Mucosa of descending colon (tissue), 3 donors: ENCODE measurements around the gene ASCL2. TPM values are rescaled to one million over a fixed set of nuclear protein-coding genes. Genes with fewer than 3 reads are reported as not detected.
"Not testable (repeated sequence)": the region's sequence is repeated elsewhere in the genome, so short reads cannot be mapped to it uniquely, and the experiment has no call there.

Experiments
- ATAC-seq: fragments of 200-7000 bp; cut with Tn5 transposase; one replicate; pipeline ENCODE4 v1.9.1; 2020; ENCODE audit warnings: mild to moderate bottlenecking, moderate library complexity
- DNase-seq, 3 donors: peaks; one replicate each; pipeline ENCODE4 v3.0.0-alpha.2; 2020
- H3K36me3 ChIP-seq: fragments of 200-600 bp; one replicate; pipeline ENCODE4 v1.8.0; 2021; ENCODE audit warnings: low read depth, mild to moderate bottlenecking
- H3K4me1 ChIP-seq: fragments of 200-600 bp; one replicate; pipeline ENCODE4 v1.8.0; 2021; ENCODE audit warnings: low read depth, mild to moderate bottlenecking
- H3K4me3 ChIP-seq: fragments of 200-600 bp; one replicate; pipeline ENCODE4 v1.8.0; 2021; ENCODE audit warnings: mild to moderate bottlenecking
- H3K9me3 ChIP-seq: fragments of 200-600 bp; one replicate; pipeline ENCODE4 v1.8.0; 2021; ENCODE audit warnings: mild to moderate bottlenecking
- intact Hi-C, 2 donors: fragments of 100-400 bp; cut with DNase I in 1 of 2; cut with micrococcal nuclease in 1 of 2; formaldehyde crosslinking; loops; one replicate each; pipeline versions ENCODE4 v1.11.0 to v1.11.1; 2022; cut with DNase I, micrococcal nuclease
- total RNA-seq, 3 donors: library from RNA; stranded (reverse); fragmentation: NEBNext Ultra II Directional in 2 of 3; extraction: Animal tissue kit (Norgen Biotek cat#: 25700) in 2 of 3; gene quantifications; one replicate each; pipeline versions ENCODE4 v1.2.1 to v1.2.4, GENCODE V29; 2021 to 2023
- TF ChIP-seq, protein P1 (sequence below): fragments of 200-600 bp; IDR thresholded peaks from one replicate; pipeline ENCODE4 v1.8.0; 2022; ENCODE audit warnings: antibody characterized with exemption, mild to moderate bottlenecking
- donor health status: DM: no; HTN: no; CAD: no; lungs with moderate emphysema.
- donor health status: DM: no; HTN: no; CAD: no.
- donor health status: DM: no; HTN: yes; CAD: no.

Gene ASCL2
- total RNA-seq, 3 donors from 2014 or later, result 2.6 to 8.4 (median 8.1) TPM

DNA sequence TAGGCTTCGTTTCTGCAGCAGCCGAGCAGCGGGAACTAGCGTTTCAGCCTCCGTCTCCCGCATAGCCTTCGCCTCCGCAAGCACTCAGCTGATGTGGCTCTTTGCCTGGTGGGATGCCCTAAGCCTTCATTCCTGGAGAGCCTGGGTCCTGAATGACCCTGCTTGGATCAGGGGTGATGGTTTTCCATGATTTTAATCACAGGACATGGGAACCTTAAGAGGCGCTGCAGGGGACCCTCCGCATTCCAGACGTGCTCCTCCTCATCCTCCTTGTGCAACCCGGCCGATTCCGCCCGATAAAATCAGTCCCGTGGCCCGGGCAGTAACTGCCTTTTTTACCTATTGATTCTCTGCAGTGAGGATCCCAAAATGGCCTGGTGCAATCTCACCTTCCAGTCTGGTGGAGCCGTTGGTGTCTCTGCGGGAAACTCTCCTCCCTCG lies 23.2 kb upstream of the ASCL2 start:
- no peak overlapping the region for H3K4me3 ChIP-seq
- ATAC-seq (no peak), DNase-seq (peak in 2 of 3 donors; percentile 0 to 21)
- intact Hi-C loops, result loop anchor here (10.0 kb wide), 2 partner anchors 89 to 99 kb away; no protein-coding TSS in a partner anchor
- no peaks in the 10 kb centered on the region for H3K4me1 ChIP-seq
- H3K36me3 ChIP-seq, result no peaks in the 10 kb centered on the region
- no peaks in the 10 kb centered on the region for H3K9me3 ChIP-seq
- TF ChIP-seq, protein P1, sequence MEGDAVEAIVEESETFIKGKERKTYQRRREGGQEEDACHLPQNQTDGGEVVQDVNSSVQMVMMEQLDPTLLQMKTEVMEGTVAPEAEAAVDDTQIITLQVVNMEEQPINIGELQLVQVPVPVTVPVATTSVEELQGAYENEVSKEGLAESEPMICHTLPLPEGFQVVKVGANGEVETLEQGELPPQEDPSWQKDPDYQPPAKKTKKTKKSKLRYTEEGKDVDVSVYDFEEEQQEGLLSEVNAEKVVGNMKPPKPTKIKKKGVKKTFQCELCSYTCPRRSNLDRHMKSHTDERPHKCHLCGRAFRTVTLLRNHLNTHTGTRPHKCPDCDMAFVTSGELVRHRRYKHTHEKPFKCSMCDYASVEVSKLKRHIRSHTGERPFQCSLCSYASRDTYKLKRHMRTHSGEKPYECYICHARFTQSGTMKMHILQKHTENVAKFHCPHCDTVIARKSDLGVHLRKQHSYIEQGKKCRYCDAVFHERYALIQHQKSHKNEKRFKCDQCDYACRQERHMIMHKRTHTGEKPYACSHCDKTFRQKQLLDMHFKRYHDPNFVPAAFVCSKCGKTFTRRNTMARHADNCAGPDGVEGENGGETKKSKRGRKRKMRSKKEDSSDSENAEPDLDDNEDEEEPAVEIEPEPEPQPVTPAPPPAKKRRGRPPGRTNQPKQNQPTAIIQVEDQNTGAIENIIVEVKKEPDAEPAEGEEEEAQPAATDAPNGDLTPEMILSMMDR, result no peak

DNA sequence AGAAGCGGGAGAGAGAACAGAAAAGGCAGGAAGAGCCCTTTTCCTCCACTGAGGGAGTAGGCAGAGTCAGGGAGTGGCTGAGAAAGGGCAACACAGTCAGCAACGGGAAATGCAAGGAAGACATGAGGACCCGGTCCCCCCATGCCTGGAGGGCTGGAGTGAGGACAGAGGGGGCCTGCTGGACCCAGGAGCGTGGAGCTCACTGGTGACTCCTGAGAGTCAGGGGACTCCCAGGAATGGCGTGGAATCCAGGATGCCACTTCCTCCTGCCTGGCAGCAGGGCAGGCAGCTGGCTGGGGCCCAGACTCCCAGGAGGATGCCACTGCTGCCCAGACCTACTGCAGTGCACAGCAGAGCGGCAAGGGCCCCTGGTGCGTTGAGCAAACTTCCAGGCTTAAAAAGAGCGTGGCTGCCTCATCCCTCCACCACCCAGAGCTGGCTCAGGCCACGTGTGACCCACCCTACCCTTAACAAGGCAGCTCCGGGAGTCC lies 20.0 kb upstream of the ASCL2 start:
- no peaks in the 10 kb centered on the region for H3K4me1 ChIP-seq
- ATAC-seq (no peak), DNase-seq (peak in 2 of 3 donors; percentile 0 to 31)
- no peak overlapping the region for H3K4me3 ChIP-seq
- no peaks in the 10 kb centered on the region for H3K9me3 ChIP-seq
- TF ChIP-seq, protein P1, result no peak
- no peaks in the 10 kb centered on the region for H3K36me3 ChIP-seq
- intact Hi-C loops, result loop anchor here (10.0 kb wide), 2 partner anchors 86 to 96 kb away; no protein-coding TSS in a partner anchor

DNA sequence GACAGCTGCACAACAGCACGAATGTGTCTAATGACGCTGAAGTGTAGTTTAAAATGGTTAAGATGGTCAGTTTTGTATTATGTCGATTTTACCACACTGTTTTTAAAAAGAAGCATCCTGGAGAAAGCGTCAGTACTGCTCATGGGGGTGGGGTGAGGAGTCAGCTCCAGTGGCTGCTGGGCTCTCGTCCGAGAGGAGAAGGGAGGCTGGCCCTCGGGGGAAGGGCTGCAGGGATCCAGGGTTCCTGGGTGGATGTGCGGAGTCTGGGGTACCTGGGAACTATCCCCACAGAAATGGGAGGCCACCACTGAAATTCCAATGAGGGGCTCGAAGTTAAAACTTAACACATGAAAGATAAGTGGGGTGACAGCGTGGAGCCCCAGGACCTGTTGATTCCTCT lies 19.5 kb upstream of the ASCL2 start:
- intact Hi-C loops, result loop anchor here (10.0 kb wide), 2 partner anchors 85 to 95 kb away; no protein-coding TSS in a partner anchor
- H3K36me3 ChIP-seq, result no peaks in the 10 kb centered on the region
- no peaks in the 10 kb centered on the region for H3K4me1 ChIP-seq
- ATAC-seq, result no peak
- DNase-seq, result peak in 2 of 3 donors; percentile 1 to 37
- H3K4me3 ChIP-seq, result no peak overlapping the region
- TF ChIP-seq, protein P1, result no peak
- H3K9me3 ChIP-seq, result no peaks in the 10 kb centered on the region

DNA sequence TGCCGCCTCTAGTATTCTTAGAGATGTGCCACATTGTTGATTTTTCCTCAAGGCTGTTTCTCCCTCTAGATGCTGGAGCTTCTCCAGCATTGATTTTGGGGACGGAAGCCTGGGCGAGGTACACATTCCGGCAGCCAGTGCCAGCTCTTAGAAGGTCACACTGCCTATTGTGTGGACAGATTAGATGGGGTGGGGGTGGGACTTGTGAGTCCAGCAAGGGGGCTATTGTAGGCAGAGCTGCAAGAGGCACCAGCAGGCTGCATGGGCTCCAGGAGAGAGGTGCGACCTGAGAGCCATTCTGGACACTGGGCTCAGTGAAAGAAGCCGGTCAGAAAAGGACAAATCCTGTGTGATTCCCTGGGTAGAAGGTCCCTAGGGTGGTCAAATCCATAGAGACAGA lies 19.0 kb upstream of the ASCL2 start:
- intact Hi-C loops, result no loop called here
- DNase-seq, result peak in 2 of 3 donors; percentile 0 to 7
- TF ChIP-seq, protein P1, result no peak

DNA sequence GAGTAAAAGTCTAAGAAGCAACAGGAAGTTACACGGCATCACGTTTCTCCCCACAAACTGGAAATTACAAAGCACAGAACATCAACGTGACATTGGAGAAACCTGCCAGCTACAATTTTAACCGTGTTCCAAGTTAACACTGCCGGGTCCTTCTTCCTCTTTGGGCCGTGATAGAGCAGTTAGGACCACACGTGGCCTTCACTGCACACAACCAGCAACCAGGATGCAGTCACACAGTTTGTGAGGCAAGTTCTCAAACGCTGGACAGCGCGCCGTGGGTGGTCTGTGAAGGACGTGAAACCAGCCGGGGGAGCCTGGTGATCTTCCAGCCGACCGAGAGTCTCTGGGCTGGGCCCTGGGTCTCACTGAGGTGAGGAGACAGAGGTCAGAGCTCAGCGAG lies 16.7 kb upstream of the ASCL2 start:
- TF ChIP-seq, protein P1, result no peak
- H3K4me1 ChIP-seq, result no peaks in the 10 kb centered on the region
- intact Hi-C loops, result no loop called here
- H3K9me3 ChIP-seq, result no peaks in the 10 kb centered on the region
- no peak overlapping the region for H3K4me3 ChIP-seq
- no peaks in the 10 kb centered on the region for H3K36me3 ChIP-seq
- DNase-seq (peak; percentile 9 to 50 (median 31)), ATAC-seq (no peak)

More for the DNA sequence above, 19.0 kb upstream of the ASCL2 start:
- Histone ChIP-seq H3K4me3 (no peak overlapping the region), H3K36me3 (no peaks in the 10 kb centered on the region), H3K9me3 (no peaks in the 10 kb centered on the region), H3K4me1 (no peaks in the 10 kb centered on the region)
- no peak for ATAC-seq

DNA sequence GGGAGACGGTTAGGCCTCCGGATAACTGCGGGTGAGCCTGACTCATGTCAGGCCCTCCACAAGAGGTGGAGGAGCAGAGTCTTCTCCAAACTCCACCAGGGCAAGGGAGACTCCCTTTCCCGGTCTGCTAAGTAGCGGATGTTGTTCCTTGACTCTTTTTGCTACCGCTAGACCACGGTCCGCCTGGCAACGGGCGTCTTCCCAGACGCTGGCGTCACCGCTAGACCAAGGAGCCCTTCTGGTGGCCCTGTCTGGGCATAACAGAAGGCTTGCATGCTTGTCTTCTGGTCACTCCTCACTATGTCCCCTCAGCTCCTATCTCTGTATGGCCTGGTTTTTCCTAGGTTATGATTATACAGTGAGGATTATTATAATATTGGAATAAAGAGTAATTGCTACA lies 16.0 kb upstream of the ASCL2 start:
- H3K4me1 ChIP-seq, H3K9me3 ChIP-seq, intact Hi-C loops, H3K36me3 ChIP-seq, ATAC-seq, H3K4me3 ChIP-seq: not testable (repeated sequence)
- DNase-seq, result peak in 2 of 3 donors; percentile 0 to 37
